Fibroblast of skin of left quadriceps (primary cell): ENCODE measurements around the gene USP32.

Experiments used
- DNase-seq, 2 experiments: peaks; one replicate each; pipeline ENCODE4 v3.0.0-alpha.2; 2013; ENCODE audit warnings: low read depth in 2 of 2

The USP32 gene

GRCh38 chr17:60300011-60300410, 91.9 kb downstream of the USP32 start:
- no peak for DNase-seq

- no peak for DNase-seq
These were observed 94.1 kb downstream of the USP32 start for GRCh38 chr17:60297760-60298401.

GRCh38 chr17:60296177-60296576, 95.8 kb downstream of the USP32 start:
- no peak for DNase-seq

GRCh38 chr17:60293580-60294335, 98.2 kb downstream of the USP32 start:
- DNase-seq, result no peak

GRCh38 chr17:60292697-60293096, 99.2 kb downstream of the USP32 start:
- DNase-seq, result no peak

- DNase-seq, result no peak
These were observed 107.2 kb downstream of the USP32 start for GRCh38 chr17:60284709-60285108.

GRCh38 chr17:60283816-60284215, 108.1 kb downstream of the USP32 start:
- no peak for DNase-seq

GRCh38 chr17:60280673-60281072, 111.3 kb downstream of the USP32 start:
- no peak for DNase-seq

GRCh38 chr17:60278237-60278636, 113.7 kb downstream of the USP32 start:
- no peak for DNase-seq

GRCh38 chr17:60277258-60277657, 114.7 kb downstream of the USP32 start:
- DNase-seq, result no peak

GRCh38 chr17:60269417-60269816, 122.5 kb downstream of the USP32 start:
- DNase-seq, result no peak

GRCh38 chr17:60260540-60260939, 131.4 kb downstream of the USP32 start:
- DNase-seq, result no peak

- no peak for DNase-seq
These were observed 133.6 kb downstream of the USP32 start for GRCh38 chr17:60258313-60258712.

GRCh38 chr17:60256174-60256573, 135.8 kb downstream of the USP32 start:
- no peak for DNase-seq

GRCh38 chr17:60253048-60253447, 138.9 kb downstream of the USP32 start:
- DNase-seq, result no peak

- no peak for DNase-seq
These were observed 139.5 kb downstream of the USP32 start for GRCh38 chr17:60252459-60252858.

GRCh38 chr17:60249290-60249826, 142.6 kb downstream of the USP32 start:
- no peak for DNase-seq

GRCh38 chr17:60248618-60249289, 143.2 kb downstream of the USP32 start:
- no peak for DNase-seq

- no peak for DNase-seq
These were observed 144.0 kb downstream of the USP32 start for GRCh38 chr17:60247836-60248461.

- DNase-seq, result no peak
These were observed 147.3 kb downstream of the USP32 start for GRCh38 chr17:60244656-60245055.

GRCh38 chr17:60240290-60240689, 151.6 kb downstream of the USP32 start:
- DNase-seq, result no peak

GRCh38 chr17:60231691-60232090, 160.2 kb downstream of the USP32 start:
- DNase-seq, result no peak
